HG03457 (cell line): ENCODE data around the gene SLC6A19.
"Not testable (repeated sequence)": the region's sequence is repeated elsewhere in the genome, so short reads cannot be mapped to it uniquely, and the experiment has no call there.

Source experiments
- ATAC-seq: cut with Tn5 transposase; IDR thresholded peaks from one replicate; pipeline ENCODE4 v1.9.1; 2021; ENCODE audit warnings: moderate number of reproducible peaks; ENCODE audit not compliant: unreplicated experiment

The SLC6A19 gene

DNA sequence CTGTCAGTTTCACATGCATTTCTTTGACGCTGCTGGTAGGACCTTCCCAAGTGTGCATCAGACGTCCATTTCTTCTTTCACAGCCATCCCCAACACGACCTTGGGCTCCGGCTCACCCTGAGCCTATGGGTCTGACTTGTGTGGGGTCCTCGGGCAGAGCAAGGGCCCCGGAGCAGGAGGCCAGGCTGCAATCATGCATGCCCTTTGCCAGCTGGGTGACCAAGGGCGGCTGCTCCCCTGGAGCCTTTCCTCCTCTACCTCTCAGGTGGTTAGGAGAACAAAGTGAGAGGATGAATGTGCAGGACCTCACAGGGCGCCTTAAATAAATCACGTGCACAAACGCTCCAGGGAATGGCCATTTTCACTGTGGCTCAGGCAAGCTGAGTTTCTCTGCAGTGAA lies 60.2 kb downstream of the SLC6A19 start:
- no peak for ATAC-seq

DNA sequence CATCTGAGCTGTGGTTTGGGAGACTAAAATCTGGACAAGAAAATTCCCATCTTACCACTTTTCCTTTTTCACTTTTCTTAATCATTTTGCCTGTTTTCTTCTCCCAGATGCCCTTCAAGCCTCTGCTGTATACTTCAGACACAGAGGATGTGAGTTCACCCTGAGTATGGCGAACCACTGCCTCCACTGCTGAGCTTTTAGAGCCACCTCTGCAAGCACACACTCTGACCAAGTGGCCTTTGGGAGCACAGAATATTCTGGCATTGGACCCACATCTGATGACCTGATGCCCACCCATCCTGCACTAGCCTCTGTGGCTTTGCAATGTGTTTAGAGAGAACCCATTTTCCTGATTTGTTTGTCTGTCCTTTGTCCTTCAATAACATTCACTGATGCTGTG lies 61.0 kb downstream of the SLC6A19 start:
- ATAC-seq: no peak

DNA sequence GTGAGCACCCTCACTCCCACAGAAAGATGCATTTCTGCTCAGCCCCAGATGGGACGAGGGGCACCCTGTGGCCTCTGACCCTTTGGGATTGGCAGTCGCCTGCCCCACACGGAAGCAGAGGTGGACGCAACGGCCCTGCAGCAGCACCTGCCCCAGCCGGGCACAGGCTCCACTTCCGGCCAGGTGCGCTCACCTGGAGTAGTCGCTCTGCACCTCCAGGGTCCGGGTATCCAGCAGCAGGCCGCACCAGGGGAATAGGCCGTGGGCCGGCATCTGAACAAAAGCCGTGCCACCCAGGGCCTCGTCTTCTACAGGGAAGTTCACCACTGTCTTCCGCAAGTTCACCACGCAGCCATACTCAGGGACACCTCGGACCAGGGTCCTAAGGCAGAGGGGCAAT lies 62.8 kb downstream of the SLC6A19 start:
- ATAC-seq: no peak

DNA sequence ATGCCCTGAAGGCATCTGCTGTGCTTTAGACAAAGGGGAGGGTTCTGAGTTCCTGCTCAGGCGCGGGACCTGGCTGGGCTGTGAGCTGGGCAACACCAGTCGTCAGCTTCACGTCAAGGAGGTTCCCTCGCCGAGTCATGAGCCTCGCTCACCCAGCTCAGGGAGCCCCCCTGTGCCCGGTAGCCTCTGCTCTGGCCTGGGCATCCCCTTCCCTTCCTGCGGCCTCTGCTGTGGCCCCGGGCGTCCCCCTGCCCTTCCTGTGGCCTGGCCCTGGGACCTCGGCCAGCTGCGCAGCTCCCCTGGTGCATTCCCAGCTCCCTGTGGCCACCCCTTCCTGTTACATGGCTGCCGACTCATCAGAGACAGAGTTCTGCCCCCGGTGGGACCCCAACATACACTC lies 63.6 kb downstream of the SLC6A19 start:
- no peak for ATAC-seq

DNA sequence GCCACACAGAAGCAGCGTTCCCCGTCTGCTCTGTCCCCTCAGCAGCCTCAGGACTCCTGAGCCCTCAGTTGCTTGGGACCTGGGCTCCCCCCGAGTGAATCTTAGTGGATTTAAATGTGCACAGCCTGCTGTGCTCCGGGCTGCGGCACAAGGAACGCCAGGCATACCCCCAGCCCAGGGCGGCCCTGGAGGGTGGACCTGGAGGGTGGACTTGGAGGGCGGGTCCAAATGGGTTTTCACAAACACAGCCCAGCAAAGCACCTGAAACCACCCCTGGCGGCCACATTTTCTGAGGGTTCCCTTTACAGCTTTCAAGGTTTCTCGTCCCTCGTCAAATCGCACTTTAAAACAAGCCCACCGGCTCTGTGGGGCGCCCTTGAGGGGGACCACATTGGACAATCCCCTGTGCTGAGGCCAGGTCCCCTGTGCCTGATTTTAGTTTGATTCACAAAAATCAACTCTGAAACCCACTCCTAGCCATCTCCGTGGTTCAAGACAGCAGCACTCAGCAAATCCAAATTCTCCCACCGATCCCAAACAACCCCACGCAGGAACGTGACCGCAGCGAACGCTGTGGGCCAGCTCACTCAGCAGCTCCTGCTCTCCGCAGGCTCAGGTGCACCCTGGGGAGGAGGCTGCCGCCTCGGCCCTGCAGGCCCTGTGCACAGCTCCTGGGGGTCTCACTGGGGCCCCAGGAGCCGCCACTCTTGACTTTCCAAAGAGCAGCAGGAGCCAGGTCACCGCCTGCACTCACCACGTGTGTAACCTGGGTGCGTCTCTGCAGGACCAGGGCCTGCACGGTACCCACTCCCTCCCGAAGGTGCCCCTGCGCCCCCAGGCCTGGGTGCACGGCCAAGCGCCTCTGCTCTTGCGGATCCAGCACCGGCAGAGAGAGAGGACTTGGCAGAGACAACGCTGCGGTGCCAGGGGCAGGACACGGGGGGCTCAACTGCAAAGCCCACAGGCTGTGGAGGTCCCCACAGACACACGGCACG lies 64.4 kb downstream of the SLC6A19 start:
- ATAC-seq: no peak

DNA sequence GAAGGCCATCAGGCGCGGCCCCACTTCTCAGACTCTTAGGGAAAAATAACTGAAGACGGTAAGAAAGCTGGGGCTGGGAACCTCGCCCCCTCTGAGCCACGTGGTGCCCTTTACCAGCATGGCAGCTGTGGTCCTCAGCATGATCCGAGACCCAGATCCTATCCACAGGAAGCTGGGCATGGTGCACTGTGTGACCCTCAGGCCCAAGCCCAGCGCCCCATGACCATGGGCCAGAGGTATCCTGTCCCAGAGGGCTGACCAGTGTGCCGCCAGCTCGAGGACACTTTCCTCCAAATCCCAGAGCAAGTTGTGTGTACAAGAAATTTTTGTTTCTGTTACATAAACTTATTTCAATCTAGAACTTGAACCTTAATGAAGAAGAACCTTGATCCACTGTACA lies 65.4 kb downstream of the SLC6A19 start:
- ATAC-seq: no peak

DNA sequence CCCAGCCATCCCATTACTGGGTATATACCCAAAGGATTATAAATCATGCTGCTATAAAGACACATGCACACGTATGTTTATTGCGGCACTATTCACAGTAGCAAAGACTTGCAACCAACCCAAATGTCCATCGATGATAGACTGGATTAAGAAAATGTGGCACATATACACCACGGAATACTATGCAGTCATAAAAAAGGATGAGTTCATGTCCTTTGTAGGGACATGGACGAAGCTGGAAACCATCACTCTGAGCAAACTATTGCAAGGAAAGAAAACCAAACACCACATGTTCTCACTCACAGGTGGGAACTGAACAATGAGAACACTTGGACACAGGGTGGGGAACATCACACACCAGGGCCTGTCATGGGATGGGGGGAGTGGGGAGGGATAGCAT lies 66.1 kb downstream of the SLC6A19 start:
- ATAC-seq: not testable (repeated sequence)

DNA sequence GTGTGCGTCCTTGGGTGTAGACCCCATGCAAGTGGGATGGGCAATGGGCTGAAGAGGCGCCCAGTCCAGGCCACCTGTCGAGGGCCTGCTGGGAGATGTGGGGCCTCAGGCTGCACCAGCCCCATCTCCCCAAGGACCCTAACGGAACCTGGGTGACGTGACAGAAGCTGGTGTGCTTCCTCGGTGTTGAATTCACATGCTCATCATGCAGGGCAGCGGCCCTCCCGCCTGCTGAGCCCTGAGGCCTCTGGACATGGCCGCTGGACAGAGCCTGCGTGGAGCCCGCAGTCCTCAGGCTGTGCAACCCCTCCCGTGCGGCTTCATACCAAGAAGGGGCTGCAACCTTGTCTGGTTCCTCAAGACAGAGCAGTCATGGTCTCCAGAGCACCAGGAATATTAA lies 66.7 kb downstream of the SLC6A19 start:
- no peak for ATAC-seq

DNA sequence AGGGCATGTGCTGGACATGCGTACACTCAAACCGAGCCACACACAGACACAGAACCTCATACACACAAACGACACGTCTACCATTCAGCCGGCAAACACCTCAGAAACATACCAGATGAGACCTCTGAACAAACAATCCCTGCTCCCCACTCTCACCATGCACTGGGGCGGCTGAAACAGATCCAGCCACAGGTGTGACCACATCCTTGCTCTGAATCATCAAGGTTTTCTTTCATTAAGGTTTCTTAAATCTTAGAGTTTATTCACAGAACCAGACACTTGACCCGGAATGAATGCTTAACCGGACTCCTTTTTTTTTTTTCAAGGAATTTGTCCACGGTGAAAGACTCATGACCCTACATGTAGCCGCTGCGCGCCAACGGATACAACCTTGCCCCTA lies 67.3 kb downstream of the SLC6A19 start:
- no peak for ATAC-seq

DNA sequence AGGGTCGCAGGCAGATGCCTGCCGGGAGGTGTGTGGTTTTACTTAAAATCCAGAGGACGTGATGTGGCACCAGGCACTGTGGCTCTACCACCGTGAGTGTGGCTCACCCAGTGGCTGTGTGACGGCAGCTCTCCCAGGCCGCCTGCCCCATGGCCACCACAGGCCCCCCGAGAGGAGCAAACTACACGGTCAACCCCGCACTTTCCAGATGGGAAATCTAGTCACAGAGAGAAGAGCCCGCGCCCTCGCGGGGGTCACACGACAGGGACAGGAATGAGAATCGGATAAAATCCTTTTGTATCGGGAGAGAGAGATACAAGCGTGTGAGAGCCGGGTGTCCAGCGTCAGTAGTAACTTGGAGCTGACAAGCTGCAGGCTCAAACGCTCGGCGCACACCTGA lies 69.0 kb downstream of the SLC6A19 start:
- no peak for ATAC-seq

DNA sequence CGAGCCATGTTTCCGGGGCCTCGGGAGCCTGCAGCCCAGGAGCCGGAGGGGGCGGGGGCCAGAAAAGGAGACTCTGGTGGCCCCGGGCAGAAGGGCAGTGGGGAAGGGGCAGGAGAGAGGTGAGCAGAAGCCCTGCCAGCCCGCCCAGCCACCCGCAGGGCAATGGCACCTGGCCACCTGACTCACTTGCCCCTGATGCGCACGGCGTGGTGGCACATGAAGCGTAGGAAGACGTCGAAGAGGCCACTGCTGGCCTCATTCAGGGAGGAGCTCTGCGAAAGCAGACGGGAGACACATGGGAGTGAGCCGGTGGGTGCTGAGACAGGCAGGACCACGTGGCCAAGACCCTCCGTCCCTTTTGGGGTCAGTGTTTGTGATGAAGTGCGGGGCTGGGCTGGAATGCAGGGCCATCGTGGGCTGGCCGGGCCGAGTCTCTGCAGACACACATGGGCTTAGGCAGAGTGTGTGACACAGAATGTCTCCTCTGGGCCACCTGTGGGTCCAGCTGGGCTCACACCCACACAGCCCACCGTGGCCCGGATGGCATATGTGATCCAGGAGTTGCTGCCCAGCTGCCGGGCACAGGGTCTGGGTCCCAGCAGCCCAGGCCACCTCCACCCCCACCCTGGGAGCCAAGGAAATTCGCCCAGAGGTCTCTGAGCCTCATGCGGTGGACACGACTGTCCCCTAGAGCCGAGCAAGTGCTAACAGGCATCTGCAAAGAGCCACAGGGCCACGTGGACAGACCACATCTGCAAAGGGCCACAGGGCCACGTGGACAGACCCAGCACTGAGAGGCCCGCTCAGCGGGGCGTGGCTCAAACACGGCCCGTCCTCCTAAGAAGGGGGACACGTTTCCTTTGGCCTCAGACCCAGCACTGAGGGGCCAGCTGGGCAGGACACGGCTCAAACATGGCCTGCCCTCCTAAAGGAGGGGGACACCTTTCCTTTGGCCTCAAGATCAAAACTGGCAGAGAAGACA lies 69.8 kb downstream of the SLC6A19 start:
- no peak for ATAC-seq

DNA sequence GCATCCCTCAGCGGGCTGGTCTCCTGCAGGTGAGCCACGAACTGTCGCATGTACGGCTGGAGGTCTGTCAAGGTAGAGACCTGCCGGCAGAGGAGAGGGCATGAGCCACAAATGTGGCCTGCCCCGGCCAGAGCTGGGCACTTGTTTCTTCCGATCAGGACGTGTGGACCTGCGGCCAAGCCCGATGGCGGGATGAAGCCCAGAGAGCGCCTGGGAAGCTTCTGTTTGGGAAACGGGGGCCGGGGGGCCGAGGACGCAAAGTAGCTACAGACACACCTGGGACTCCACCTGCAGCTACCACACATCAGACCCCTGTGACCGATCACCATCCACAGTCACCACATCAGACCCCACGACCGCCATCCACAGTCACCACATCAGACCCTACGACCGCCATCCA lies 70.8 kb downstream of the SLC6A19 start:
- ATAC-seq: no peak

DNA sequence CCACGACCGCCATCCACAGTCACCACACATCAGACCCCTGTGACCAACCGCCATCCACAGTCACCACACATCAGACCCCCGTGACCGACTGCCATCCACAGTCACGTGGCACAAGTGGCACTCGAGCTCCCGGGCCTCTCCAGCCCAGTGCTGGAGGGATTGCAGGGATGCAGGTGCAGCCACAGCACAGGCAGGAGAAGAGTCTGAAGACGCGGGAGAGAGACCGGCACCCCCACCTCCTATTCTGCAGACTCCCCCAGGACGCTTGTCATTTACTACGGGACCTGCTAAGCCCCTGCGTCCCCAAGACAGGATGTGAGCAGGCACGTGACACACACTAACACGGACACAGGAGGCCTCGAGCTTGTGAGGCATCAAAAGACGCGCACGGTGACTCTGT lies 72.3 kb downstream of the SLC6A19 start:
- ATAC-seq: no peak

DNA sequence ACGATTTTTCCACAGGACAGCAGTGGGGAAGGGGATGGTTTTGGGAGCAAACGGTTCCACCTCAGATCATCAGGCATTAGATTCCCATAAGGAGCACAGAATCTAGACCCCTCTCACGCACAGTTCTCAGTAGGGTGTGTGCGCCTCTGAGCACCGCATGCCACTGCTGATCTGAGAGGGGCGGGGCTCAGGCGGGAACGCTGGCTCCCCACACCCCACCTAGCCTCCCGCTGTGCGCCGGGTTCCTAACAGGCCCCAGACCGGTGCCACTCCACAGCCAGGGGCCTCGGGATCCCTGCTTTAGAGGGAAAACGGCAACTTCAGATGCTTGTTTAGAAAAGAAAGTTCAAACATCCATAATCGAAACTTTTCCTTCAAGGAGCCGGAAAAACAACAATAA lies 73.1 kb downstream of the SLC6A19 start:
- ATAC-seq: no peak
